SKM-1 (cell line): ENCODE data around the gene MYO1D.

Experiments used
- DNase-seq: peaks from one replicate; lab custom pipeline; 2025; ENCODE audit not compliant: unreplicated experiment; lab: John Stamatoyannopoulos, UW

Gene MYO1D

GRCh38 chr17:32859857-32860525 lies 16.9 kb downstream of the MYO1D start:
- no peak for DNase-seq

GRCh38 chr17:32855620-32856019 lies 21.3 kb downstream of the MYO1D start:
- DNase-seq = no peak

- DNase-seq = no peak
These were observed 22.0 kb downstream of the MYO1D start for GRCh38 chr17:32854832-32855389.

GRCh38 chr17:32854207-32854606 lies 22.7 kb downstream of the MYO1D start:
- no peak for DNase-seq

GRCh38 chr17:32852811-32853210 lies 24.1 kb downstream of the MYO1D start:
- DNase-seq = no peak

GRCh38 chr17:32849879-32850278 lies 27.0 kb downstream of the MYO1D start:
- DNase-seq = no peak

GRCh38 chr17:32847977-32848376 lies 28.9 kb downstream of the MYO1D start:
- no peak for DNase-seq

GRCh38 chr17:32846143-32846542 lies 30.8 kb downstream of the MYO1D start:
- no peak for DNase-seq

- DNase-seq = no peak
These were observed 36.7 kb downstream of the MYO1D start for GRCh38 chr17:32840241-32840640.

- DNase-seq = no peak
These were observed 40.4 kb downstream of the MYO1D start for GRCh38 chr17:32836527-32836926.

- DNase-seq = no peak
These were observed 41.6 kb downstream of the MYO1D start for GRCh38 chr17:32835291-32835761.

GRCh38 chr17:32834104-32834503 lies 42.8 kb downstream of the MYO1D start:
- DNase-seq = no peak

GRCh38 chr17:32833526-32833925 lies 43.4 kb downstream of the MYO1D start:
- no peak for DNase-seq

GRCh38 chr17:32833076-32833475 lies 43.8 kb downstream of the MYO1D start:
- DNase-seq = no peak

GRCh38 chr17:32831627-32832243 lies 45.2 kb downstream of the MYO1D start:
- DNase-seq = no peak

- DNase-seq = no peak
These were observed 45.7 kb downstream of the MYO1D start for GRCh38 chr17:32831223-32831622.

GRCh38 chr17:32828822-32829221 lies 48.1 kb downstream of the MYO1D start:
- no peak for DNase-seq

- no peak for DNase-seq
These were observed 49.7 kb downstream of the MYO1D start for GRCh38 chr17:32827227-32827626.

GRCh38 chr17:32826076-32826475 lies 50.8 kb downstream of the MYO1D start:
- DNase-seq = no peak

GRCh38 chr17:32824334-32824733 lies 52.6 kb downstream of the MYO1D start:
- DNase-seq = no peak

- no peak for DNase-seq
These were observed 53.9 kb downstream of the MYO1D start for GRCh38 chr17:32822996-32823395.
